GM12873 (cell line): ENCODE data around the gene MBOAT2.

Experiments
- CTCF ChIP-seq: IDR thresholded peaks from 2 replicates; pipeline ENCODE4 v1.5.1; 2012; ENCODE audit warnings: low read depth, mild to moderate bottlenecking, moderate library complexity, low read length, control low read depth; ENCODE audit not compliant: insufficient read depth; ENCODE audit errors: missing control alignments

The MBOAT2 gene

GRCh38 chr2:8998418-8999101 lies 4.9 kb downstream of the MBOAT2 start:
- no peak for TF ChIP-seq CTCF

- TF ChIP-seq CTCF: no peak
These were observed 5.9 kb downstream of the MBOAT2 start for GRCh38 chr2:8997631-8998030.

- TF ChIP-seq CTCF: no peak
These were observed 6.4 kb downstream of the MBOAT2 start for GRCh38 chr2:8997108-8997507.

GRCh38 chr2:8996006-8996405 lies 7.5 kb downstream of the MBOAT2 start:
- TF ChIP-seq CTCF: no peak

GRCh38 chr2:8994386-8994785 lies 9.1 kb downstream of the MBOAT2 start:
- TF ChIP-seq CTCF: no peak

GRCh38 chr2:8993902-8994278 lies 9.6 kb downstream of the MBOAT2 start:
- TF ChIP-seq CTCF: no peak

GRCh38 chr2:8993196-8993901 lies 10.1 kb downstream of the MBOAT2 start:
- TF ChIP-seq CTCF: no peak
